B cell (primary cell): ENCODE data around the gene HYAL2. TPM values are rescaled to one million over a fixed set of nuclear protein-coding genes. Genes with fewer than 3 reads are reported as not detected.

Experiments
- ATAC-seq: fragments of 200-7000 bp; cut with Tn5 transposase; one replicate; pipeline ENCODE4 v1.10.0; 2021; ENCODE audit warnings: low read depth, mild to moderate bottlenecking, moderate number of reproducible peaks, moderate library complexity
- CTCF ChIA-PET: fragments of 350-600 bp; sonication (Branson Sonifier 250); formaldehyde crosslinking; loops from one replicate; lab custom pipeline; 2021; ENCODE audit warnings: antibody characterized with exemption, inconsistent platforms; lab: Charles Lee
- POLR2A ChIA-PET: fragments of 350-600 bp; sonication (Branson Sonifier 250); formaldehyde crosslinking; loops from one replicate; lab custom pipeline; 2021; ENCODE audit warnings: antibody characterized with exemption; lab: Charles Lee
- DNase-seq: peaks from one replicate; pipeline ENCODE4 v3.0.0; 2013
- H2AFZ ChIP-seq: 2 replicates; pipeline ENCODE4 v1.6.1; 2012; ENCODE audit warnings: mild to moderate bottlenecking, low read depth, low read length; ENCODE audit not compliant: insufficient read depth, poor library complexity, severe bottlenecking
- H3K27ac ChIP-seq, 2 donors: 1 replicate in 1 of 2; 2 replicates in 1 of 2; pipeline ENCODE4 v1.5.1; 2012 to 2013; ENCODE audit warnings: low read length in 2 of 2, mild to moderate bottlenecking in 2 of 2, moderate library complexity in 1 of 2
- H3K27me3 ChIP-seq, 4 experiments: fragments of 200-600 bp in 1 of 4; sonication (generic) in 1 of 4; replicated peaks in 1 of 4; 1 replicate in 2 of 4; 2 replicates in 2 of 4; pipeline versions ENCODE4 v1.6.1 to v1.7.0; 2013 to 2016; ENCODE audit warnings: low read length in 3 of 4, mild to moderate bottlenecking in 2 of 4, mixed read lengths in 1 of 4, moderate library complexity in 1 of 4; ENCODE audit not compliant: insufficient read depth in 4 of 4, control insufficient read depth in 3 of 4; ENCODE audit errors: control extremely low read depth in 1 of 4
- H3K36me3 ChIP-seq, 2 experiments: replicated peaks in 1 of 2; 1 replicate in 1 of 2; 2 replicates in 1 of 2; pipeline versions ENCODE4 v1.6.1 to v1.7.1; 2013; ENCODE audit warnings: low read length in 1 of 2; ENCODE audit not compliant: insufficient read depth in 2 of 2, control insufficient read depth in 1 of 2; ENCODE audit errors: control extremely low read depth in 1 of 2, extremely low read depth in 1 of 2
- H3K4me1 ChIP-seq, 2 donors: fragments of 200-600 bp in 1 of 2; sonication (generic) in 1 of 2; 1 replicate in 1 of 2; 2 replicates in 1 of 2; pipeline versions ENCODE4 v1.5.1 to v1.6.1; 2013 to 2017; ENCODE audit warnings: low read length in 2 of 2; ENCODE audit not compliant: control insufficient read depth in 2 of 2, insufficient read depth in 2 of 2
- H3K4me2 ChIP-seq: replicated peaks from 2 replicates; pipeline ENCODE3; 2012; ENCODE audit warnings: mild to moderate bottlenecking, low read depth, low read length; ENCODE audit not compliant: poor library complexity, severe bottlenecking
- H3K4me3 ChIP-seq, 5 experiments: fragments of 200-600 bp in 1 of 5; sonication (generic) in 1 of 5; 1 replicate in 3 of 5; 2 replicates in 2 of 5; pipeline versions ENCODE4 v1.5.1 to v1.7.0; 2011 to 2016; ENCODE audit warnings: low read length in 4 of 5, mild to moderate bottlenecking in 4 of 5, low read depth in 2 of 5, control low read depth in 1 of 5, moderate library complexity in 1 of 5; ENCODE audit not compliant: insufficient read depth in 1 of 5; ENCODE audit errors: control extremely low read depth in 1 of 5, extremely low read depth in 1 of 5
- H3K79me2 ChIP-seq: fragments of 200-600 bp; sonication (generic); one replicate; pipeline ENCODE4 v1.6.0; 2016; ENCODE audit warnings: low read length; ENCODE audit not compliant: control insufficient read depth, insufficient read depth
- H3K9ac ChIP-seq: fragments of 200-600 bp; sonication (generic); 2 replicates; pipeline ENCODE4 v1.6.1; 2017; ENCODE audit warnings: mild to moderate bottlenecking, low read length, moderate library complexity
- H3K9me3 ChIP-seq, 3 donors: one replicate each; pipeline versions ENCODE4 v1.6.1 to v1.7.1; 2013; ENCODE audit warnings: low read length in 2 of 3; ENCODE audit not compliant: control insufficient read depth in 2 of 3, insufficient read depth in 1 of 3; ENCODE audit errors: control extremely low read depth in 1 of 3
- H4K20me1 ChIP-seq: 2 replicates; pipeline ENCODE4 v1.6.0; 2012; ENCODE audit warnings: mild to moderate bottlenecking, low read length; ENCODE audit not compliant: insufficient read depth, control insufficient read depth, poor library complexity, severe bottlenecking
- H3K27ac Mint-ChIP-seq: one replicate; pipeline ENCODE4 v1.8.0; 2021; ENCODE audit warnings: mixed read lengths
- H3K27me3 Mint-ChIP-seq: one replicate; pipeline ENCODE4 v1.8.0; 2021; ENCODE audit warnings: mixed read lengths
- H3K4me1 Mint-ChIP-seq: one replicate; pipeline ENCODE4 v1.8.0; 2021; ENCODE audit warnings: mixed read lengths
- H3K4me3 Mint-ChIP-seq: one replicate; pipeline ENCODE4 v1.8.0; 2021; ENCODE audit warnings: mixed read lengths
- H3K9me3 Mint-ChIP-seq: one replicate; pipeline ENCODE4 v1.8.0; 2022; ENCODE audit warnings: mixed read lengths; ENCODE audit not compliant: insufficient read depth
- EZH2 ChIP-seq: IDR thresholded peaks from 2 replicates; pipeline ENCODE4 v1.6.1; 2012; ENCODE audit warnings: borderline replicate concordance, low read depth, mild to moderate bottlenecking, moderate library complexity, low read length; ENCODE audit not compliant: insufficient read depth, poor library complexity, severe bottlenecking
- WGBS: methylation state at CpG from one replicate; pipeline ENCODE4 v1.1.5; 2013; ENCODE audit warnings: missing lambda C conversion rate; ENCODE audit not compliant: insufficient coverage; 5-methylcytosine and 5-hydroxymethylcytosine counted together
- intact Hi-C: fragments of 100-400 bp; cut with micrococcal nuclease; formaldehyde crosslinking; loops from one replicate; pipeline ENCODE4 v1.10.0; 2022
- polyA plus RNA-seq: library from polyadenylated mRNA; depleted of rRNA; stranded (reverse); fragments of >200 nt; gene quantifications from 2 replicates; pipeline ENCODE4 v1.2.3, GENCODE V29; 2012
- total RNA-seq, 2 donors: library from RNA; stranded (reverse); fragments of 120-200 nt in 1 of 2; gene quantifications; 1 replicate in 1 of 2; 2 replicates in 1 of 2; pipeline versions ENCODE4 v1.2.3 to v1.2.4, GENCODE V29; 2013 to 2022
- TF ChIP-seq, protein P1 (sequence below): fragments of 200-600 bp; IDR thresholded peaks from one replicate; pipeline ENCODE4 v1.8.0; 2022; ENCODE audit warnings: antibody characterized with exemption, mild to moderate bottlenecking

HYAL2 gene
- total and polyA plus RNA-seq, 2 donors (not counting 1 experiment from before 2014, with no cell fraction given) = 4.2 to 5.1 TPM

GRCh38 chr3:50294492-50295403, 27.8 kb downstream of the HYAL2 start:
- DNase-seq (no peak), ATAC-seq (no peak)
- no peaks in the 10 kb centered on the region for H3K9me3 Mint-ChIP-seq
- no peaks in the 10 kb centered on the region for H4K20me1 ChIP-seq
- H3K4me1 Mint-ChIP-seq = peaks cover 36% of the 10 kb centered on the region
- no peaks in the 10 kb centered on the region for H3K27me3 ChIP-seq
- ChIA-PET CTCF (interaction anchor here (0.6 kb wide), 1 partner anchor 31 kb away, joined by 4 read pairs; no protein-coding TSS in a partner anchor), POLR2A (no interaction called here)
- TF ChIP-seq EZH2 = no peak
- TF ChIP-seq, protein P1, sequence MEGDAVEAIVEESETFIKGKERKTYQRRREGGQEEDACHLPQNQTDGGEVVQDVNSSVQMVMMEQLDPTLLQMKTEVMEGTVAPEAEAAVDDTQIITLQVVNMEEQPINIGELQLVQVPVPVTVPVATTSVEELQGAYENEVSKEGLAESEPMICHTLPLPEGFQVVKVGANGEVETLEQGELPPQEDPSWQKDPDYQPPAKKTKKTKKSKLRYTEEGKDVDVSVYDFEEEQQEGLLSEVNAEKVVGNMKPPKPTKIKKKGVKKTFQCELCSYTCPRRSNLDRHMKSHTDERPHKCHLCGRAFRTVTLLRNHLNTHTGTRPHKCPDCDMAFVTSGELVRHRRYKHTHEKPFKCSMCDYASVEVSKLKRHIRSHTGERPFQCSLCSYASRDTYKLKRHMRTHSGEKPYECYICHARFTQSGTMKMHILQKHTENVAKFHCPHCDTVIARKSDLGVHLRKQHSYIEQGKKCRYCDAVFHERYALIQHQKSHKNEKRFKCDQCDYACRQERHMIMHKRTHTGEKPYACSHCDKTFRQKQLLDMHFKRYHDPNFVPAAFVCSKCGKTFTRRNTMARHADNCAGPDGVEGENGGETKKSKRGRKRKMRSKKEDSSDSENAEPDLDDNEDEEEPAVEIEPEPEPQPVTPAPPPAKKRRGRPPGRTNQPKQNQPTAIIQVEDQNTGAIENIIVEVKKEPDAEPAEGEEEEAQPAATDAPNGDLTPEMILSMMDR = no peak
- H3K27ac Mint-ChIP-seq = no peak overlapping the region
- peaks cover 21 to 33% of the 10 kb centered on the region in 2 donors for H3K4me1 ChIP-seq
- no peak overlapping the region for H3K4me3 Mint-ChIP-seq
- no peak overlapping the region for H3K9ac ChIP-seq
- no peaks in the 10 kb centered on the region for H3K27me3 Mint-ChIP-seq
- over 99% methylated on average over 22 of the region's 22 CpGs for WGBS
- peaks cover 0 to 11% of the 10 kb centered on the region in 2 experiments for H3K36me3 ChIP-seq
- H3K79me2 ChIP-seq = peaks cover 27% of the 10 kb centered on the region
- H3K9me3 ChIP-seq = no peaks in the 10 kb centered on the region
- no peak overlapping the region for H3K4me3 ChIP-seq
- no peak overlapping the region for H3K4me2 ChIP-seq
- H2AFZ ChIP-seq = no peak overlapping the region
- intact Hi-C loops = loop anchor here (10.0 kb wide), 1 partner anchor 1090 kb away; the partner anchor contains the start of gene MANF
- no peak overlapping the region for H3K27ac ChIP-seq

DNA sequence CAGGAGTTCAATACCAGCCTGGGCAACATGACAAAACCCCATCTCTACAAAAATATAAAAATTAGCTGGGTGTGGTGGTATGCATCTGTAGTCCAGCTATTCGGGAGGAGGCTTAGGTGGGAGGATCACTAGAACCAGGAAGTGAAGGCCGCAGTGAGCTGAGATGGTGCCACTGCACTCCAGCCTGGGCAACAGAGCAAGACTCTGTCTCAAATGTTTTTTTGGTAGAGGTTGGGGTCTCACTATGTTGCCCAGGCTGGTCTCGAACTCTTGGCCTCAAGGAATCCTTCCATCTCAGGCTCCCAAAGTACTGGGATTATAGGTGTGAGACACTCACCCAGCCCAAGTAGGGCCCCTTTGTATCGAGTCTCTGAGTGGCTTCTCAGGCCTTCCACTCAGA, 28.5 kb downstream of the HYAL2 start:
- Mint-ChIP-seq H3K9me3 (no peaks in the 10 kb centered on the region), H3K27ac (no peak overlapping the region), H3K4me1 (peaks cover 30% of the 10 kb centered on the region), H3K27me3 (no peaks in the 10 kb centered on the region), H3K4me3 (no peak overlapping the region)
- peaks cover 27% of the 10 kb centered on the region for H3K79me2 ChIP-seq
- no peak overlapping the region for H3K4me3 ChIP-seq
- H3K9ac ChIP-seq = no peak overlapping the region
- H4K20me1 ChIP-seq = no peaks in the 10 kb centered on the region
- no peaks in the 10 kb centered on the region for H3K9me3 ChIP-seq
- TF ChIP-seq, protein P1 = no peak
- no peak for TF ChIP-seq EZH2
- H3K4me2 ChIP-seq = no peak overlapping the region
- WGBS = 91% methylated on average over 3 of the region's 4 CpGs
- H2AFZ ChIP-seq = no peak overlapping the region
- peaks cover 0 to 18% of the 10 kb centered on the region in 2 experiments for H3K36me3 ChIP-seq
- DNase-seq (no peak), ATAC-seq (no peak)
- intact Hi-C loops = loop anchor here (10.0 kb wide), 1 partner anchor 1091 kb away; the partner anchor contains the start of gene MANF
- H3K27me3 ChIP-seq = no peaks in the 10 kb centered on the region
- ChIA-PET POLR2A (no interaction called here), CTCF (interaction anchor here (1.6 kb wide), 1 partner anchor 100 kb away, joined by 5 read pairs; no protein-coding TSS in a partner anchor)
- H3K4me1 ChIP-seq = peaks cover 20 to 31% of the 10 kb centered on the region in 2 donors
- H3K27ac ChIP-seq = no peak overlapping the region
